Endothelial cell of hepatic sinusoid (primary cell): ENCODE results near the gene CPSF2.

ENCODE experiments used
- in situ Hi-C: cut with HindIII; loops from 2 replicates; pipeline ENCODE4 v1.10.0; 2017; ENCODE audit warnings: low sequenced_read_pairs

Gene CPSF2

DNA sequence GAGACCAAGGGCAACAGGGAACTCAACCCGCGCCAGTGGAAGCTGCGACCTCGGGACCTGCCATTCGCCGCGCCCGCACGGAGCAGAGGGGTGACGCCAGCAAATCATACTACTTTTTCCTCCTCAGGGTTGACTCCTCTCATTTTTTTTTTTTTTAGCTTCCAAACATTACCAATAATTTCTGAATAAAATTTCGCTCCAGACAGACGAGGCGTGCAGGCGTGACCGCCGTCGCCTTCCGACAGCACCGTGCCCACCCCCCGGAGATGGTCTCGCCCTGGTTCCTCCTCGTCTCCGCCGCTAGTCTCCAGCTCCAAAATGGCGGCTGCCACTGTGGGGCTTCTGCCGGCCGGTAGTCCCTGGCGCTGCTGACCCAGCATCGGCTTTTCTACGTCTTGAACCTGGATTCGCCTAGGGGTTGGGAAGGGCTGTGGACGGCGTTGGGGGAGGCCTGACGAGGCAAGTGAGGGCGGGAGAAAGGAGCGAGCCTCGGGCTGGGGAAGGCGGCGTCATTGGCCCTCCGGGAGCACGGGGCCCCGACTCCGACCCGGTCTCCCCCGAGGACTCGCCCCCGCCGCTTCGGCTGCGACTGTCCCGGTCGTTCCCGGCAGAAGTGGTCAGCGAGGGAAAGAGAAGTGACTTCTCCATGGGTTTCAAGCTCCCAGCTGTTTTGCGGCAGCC lies at the start of gene CPSF2, which contains the start of gene NDUFB1:
TSS of gene CPSF2 (plus strand) at position 300 of the 681 bp plus-strand sequence. CDS start 9,016 bp downstream, outside the sequence.
TSS of gene NDUFB1 (minus strand) at position 37 of the 681 bp plus-strand sequence. CDS start 4,069 bp downstream, outside the sequence.
- in situ Hi-C loops, result no loop called here

DNA sequence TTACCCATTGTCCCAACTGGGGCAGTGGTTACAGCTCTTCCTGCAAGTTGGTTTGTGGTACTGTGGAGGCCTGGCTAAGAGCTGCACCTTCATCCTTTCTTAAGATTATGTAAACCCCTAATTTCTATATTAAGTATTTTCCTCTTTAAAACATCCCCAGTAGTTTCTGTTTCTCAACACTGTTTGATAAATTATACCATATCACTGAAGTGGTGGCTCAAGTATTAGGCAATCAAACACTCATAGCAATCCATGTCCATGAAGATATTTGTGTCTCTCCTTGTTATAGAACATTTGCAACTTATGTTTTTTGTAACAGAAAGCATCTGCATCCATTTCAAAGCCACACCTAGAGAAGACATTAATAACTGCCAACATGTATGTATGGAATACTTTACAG lies 47.2 kb upstream of the CPSF2 start:
- in situ Hi-C loops, result no loop called here

DNA sequence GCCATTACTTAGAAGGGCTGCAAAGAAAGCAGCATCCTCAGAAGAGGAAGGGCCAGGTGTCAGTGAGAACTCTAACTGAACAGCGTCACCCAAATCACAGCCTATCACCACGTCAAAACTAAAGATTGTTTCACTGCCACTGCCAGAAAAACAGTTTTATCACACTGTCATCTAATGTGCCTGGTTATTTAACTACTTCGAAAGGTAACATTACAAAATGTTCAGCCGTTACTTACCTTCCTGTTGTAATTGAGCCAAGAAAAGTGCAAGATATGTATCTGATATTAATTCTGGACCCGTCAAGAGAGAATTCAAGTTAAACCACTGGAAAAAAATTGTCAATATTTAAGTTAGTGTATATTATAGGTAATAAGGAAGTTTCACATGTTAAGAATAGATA lies 33.3 kb upstream of the CPSF2 start:
- in situ Hi-C loops, result no loop called here

DNA sequence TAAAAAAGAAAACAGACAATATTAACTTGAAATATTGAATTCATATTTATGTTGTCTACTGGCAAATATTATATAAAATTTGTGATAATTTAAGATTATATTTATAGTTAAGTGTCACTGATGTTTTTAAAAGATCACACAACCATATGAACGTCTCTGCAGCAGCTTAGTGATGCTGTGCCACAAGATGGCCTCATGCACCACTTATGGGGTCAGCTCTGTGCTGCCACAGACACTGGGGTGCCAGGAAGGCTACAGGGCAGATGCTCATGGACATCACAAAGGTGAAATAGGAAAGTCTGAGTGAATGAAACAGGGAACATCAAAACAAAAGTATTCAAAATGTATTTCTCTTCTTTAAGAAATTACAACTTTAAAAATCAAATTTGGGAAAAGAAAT lies 28.4 kb upstream of the CPSF2 start:
- in situ Hi-C loops, result no loop called here

DNA sequence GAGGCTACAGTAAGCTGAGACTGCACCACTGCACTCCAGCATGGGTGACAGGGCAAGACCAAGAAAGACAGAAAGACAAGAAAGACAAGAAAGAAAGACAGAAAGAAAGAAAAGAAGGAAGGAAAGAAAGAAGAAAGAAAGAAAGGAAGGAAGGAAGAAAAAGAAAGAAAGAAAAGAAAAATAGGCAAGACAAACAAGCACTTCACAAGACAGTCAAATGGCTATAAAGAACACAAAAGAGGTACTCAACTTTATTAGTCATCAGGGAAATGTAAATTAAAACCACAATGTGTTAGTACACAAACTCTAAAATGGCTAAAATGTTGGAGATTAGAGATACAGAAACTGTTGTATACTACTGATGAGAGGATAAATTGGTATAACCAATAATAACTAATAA lies 22.0 kb upstream of the CPSF2 start:
- in situ Hi-C loops, result no loop called here

DNA sequence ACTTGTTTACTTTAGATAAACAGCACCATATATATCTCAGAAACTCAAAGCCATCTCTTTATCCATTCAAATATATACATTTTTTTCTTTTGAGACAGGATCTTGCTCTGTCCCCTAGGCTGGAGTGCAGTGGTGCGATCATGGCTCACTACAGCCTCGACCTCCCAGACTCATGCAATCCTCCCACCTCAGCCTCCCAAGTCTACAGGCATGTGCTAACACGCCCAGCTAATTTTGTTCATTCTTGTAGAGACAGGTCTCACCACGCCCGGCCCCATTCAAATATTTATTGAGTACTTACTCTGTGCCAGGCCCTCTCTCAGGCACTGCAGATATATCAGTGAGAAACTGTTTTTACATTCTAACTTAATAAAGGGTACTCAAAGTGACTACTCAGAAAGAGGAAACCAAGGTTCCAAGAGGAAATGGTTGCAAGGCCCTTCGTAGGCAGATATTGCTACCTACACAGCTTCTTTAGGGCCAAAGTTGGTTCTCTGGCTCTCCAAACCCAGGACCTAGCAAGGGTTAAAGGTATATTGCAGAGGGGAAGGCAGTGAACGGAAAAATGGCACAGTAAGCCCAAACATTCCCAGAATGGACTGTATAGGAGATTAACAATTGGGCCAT lies 18.3 kb upstream of the CPSF2 start:
- in situ Hi-C loops, result no loop called here

DNA sequence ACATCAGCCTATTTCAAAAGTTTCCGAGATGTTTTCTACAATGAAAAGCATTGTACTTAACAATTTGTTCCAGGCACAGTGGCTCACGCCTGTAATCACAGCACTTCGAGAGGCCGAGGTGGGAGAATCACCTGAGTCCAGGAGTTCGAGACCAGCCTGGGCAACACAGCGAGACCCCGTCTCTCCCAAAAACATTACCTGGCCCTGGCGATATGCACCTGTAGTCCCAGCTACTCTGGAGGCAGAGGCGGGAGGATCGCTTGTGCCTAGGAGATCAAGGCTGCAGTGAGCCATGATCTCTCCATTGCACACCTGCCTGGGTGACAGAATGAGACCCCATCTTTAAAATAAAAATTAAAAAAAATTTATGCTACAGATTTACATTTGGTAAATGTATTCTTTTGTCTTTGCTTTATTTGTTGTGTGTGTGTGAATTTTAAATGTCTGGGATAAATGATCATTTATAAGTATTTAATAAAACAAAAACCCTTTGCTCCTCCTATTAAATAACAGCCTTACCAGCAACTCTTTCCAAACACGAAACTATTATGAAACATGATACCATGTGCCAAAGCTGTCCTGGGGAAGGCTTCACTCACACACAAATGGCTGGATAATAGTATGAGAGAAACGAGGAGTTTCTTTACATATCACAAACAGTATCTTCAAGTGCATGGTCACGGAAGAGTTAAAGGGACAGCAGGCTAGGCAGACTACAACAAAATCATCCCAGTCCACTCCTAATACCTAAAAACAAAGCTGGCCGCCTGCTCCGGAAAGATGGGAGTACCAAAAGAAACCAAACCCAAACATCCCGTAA lies 16.5 kb upstream of the CPSF2 start:
- in situ Hi-C loops, result no loop called here

DNA sequence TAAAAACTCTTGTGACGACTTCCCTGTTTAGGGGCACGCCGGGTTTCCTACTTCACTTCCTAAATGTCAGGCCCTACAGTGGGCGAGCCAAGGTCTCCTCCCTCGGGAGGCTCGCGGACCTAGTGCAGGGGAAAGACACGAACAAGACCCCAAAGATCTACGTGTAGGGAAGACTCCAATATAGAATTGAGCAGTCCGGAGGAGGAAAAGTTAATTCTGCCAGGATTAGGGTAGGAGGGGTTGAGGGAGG lies 16.0 kb upstream of the CPSF2 start:
- in situ Hi-C loops, result no loop called here

DNA sequence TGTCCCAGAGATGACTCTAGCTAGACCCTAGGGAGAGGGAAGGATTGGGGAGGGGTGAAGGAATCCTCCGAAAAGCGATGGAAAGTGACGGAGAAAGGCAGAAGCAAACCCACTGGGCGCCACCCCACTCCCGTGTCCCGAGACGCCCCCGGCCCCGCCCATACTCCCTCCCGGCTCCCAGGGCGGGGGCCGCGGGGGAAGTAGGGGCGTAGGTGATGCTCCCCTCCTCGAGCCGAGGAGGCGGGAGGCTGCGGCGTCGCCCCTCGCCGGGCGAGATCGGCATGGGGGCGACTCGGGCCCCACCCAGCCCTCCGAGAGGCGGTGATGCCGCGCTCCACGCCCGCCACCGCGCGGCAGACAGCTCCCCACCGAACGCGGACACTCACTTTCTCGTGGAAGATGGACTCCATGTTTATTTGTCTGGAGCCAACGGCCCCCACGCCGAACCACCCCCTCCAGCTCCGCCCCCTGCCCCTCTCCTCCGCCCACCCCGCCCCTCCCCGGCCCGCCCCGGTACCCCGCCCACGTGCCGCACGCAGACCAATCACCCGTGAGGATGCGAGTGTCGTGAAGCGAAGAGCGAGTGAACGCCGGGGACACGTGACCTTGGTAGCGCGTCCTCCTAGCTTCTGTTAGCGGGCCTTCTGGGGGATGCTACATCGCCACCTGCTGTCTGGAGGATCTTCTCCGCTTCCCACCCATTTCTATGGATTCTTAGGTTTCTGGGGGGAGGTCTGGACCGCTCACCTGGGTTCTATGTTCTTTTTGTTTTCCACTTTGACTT lies 15.4 kb upstream of the CPSF2 start, which contains the start of gene ATXN3:
TSS of gene ATXN3 (minus strand) at position 440 of the 784 bp plus-strand sequence. CDS start at position 410, 30 bp downstream.
- in situ Hi-C loops, result no loop called here

DNA sequence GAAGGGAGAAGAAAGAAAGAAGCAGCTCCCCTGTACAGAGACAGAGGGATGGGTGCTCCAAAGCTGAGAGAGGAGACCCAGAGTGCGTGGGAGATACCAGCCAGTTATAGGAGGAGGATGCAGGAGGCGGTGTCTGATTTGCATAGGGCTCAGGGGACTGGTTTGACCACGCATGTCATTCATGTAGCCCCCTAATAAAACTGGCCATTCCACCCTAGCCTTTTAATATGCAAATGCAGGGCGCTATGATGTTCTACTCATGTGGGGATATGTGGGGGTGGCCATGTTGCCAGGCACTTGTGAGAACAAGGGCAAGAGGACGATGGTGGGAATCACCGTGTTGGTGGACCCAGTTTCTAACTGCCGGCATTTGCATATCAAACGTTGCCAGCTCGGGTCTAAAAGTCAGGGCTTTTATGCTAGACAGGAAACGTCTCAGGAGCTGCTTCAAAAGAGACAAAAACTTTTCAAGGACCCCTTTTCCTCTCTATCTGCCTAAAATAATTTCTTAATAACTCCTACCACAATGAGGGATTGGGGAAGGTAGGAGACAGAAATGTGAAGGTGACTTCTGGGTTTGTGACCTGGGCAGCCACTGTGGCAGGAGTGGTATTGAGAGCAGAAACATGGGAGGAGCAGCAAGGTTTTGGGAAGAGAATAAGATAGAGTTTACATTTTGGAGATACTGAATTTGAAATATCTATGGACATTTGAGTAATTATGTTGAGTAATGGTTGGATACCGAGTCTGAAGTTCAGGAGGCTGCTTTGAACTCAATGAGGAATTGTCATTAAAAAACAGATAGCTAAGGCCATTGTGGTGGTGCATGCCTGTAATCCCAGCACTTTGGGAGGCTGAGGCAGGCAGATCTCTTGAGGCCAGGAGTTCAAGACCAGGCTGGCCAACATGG lies 13.2 kb upstream of the CPSF2 start:
- in situ Hi-C loops, result no loop called here

DNA sequence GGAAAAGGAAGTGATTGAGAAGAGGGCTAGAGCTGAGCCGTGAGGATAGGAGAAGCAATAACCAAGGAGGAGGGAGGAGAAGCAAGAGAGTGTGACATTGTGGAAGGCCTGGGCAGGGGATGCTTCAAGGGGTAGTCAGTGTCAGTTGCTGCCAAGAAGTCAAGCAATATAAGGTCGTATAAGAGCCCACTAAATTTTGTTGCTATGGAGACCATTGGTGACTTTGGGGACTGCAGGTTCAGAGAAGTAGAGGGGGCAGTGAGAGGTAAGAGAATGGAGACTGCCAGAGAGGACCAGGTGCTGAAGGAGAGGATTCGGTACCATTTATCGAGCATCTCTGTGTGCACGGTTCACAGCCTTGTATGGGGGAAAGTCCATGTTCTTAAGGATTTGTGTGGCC lies 12.3 kb upstream of the CPSF2 start:
- in situ Hi-C loops, result no loop called here

DNA sequence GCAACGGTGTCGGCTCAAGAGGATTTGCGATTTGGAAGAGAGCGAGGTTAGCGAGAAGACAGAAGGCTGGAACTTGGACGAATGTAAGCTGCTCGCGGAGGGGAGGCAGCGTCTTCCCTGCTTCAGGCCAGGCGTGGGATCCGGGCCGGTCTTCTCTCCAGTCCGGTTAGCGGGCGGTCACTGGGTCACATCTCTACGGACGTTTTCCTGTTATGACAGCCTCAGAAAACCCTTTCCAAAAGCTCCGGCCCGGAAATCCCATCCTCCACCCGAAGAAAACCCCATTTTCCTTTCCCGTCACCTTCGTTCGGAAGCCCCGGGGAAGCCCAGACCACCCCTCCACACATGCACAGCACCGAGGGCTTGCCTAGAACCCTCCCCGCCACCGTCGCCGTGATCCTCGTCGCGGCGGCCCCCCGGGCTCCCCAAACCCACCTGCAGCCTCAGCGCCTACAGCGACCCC lies 531 bp upstream of the CPSF2 start:
- in situ Hi-C loops, result no loop called here

DNA sequence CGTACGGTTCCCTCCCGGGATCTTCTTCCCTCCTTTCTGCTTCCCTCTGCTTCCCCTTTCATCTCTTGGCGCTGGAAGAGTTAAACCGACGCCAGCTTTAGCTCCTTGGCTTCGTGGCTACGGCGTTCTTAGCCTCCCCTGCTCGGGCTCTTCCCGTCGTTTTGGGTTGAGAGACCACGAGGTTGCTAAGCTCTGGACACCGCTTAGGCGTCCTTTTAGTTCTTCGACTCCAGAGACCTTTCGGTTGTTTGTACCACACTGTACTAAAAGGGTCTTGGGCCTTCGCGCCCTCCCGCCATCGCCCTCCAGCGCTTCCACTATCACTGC lies 545 bp downstream of the CPSF2 start:
- in situ Hi-C loops, result no loop called here

DNA sequence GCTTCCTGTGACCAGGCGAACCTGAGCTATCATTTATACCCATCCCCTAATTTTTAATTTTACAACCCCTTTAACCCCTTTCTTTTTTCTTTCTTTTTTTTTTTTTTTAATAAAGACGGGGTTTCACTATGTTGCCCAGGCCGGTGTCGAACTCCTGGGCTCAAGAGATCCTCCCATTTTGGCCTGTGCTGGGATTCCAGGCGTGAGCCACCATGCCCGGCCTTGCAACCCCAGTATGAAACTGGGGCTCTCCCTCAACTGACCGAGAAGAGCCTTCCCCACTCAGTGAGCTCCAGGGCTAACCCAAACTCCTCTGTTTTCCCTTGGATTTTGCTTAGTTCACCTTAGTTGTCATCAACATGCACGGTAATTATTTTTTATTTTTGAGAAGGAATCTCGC lies 992 bp downstream of the CPSF2 start:
- in situ Hi-C loops, result no loop called here

DNA sequence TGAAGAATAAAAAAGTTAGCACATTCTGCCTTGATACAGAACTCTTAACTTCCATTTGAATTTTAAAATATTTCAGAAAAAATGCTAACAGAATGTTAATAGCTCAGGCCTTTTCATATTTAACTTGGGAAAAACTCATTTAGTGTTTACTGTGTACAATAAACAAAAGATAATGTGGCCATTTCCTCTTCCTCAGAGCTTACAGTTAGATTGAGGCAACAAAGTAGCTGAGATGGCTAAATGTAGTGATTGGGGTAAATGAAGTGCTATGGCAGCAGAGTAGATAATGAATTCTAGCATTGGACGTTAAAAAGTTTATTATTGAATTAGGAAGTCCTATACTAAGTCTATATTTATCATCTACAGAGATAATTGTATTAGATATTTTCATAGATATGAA lies 12.7 kb downstream of the CPSF2 start:
- in situ Hi-C loops, result no loop called here

DNA sequence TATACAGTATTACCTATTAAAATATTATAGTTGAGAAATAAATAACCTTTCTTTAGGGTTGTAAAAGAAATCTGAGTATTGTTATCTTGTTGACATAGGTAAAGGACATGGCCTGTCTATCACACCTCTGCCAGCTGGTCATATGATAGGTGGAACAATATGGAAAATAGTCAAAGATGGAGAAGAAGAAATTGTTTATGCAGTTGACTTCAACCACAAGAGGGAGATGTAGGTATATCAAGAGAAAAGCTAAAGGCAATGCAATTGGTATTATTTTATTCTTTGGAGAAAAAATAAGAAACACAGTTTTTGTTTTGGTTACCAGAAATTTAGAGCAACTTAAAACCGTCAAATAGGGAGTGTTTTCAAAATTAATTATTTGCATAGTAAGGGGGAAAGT lies 13.5 kb downstream of the CPSF2 start:
- in situ Hi-C loops, result no loop called here

DNA sequence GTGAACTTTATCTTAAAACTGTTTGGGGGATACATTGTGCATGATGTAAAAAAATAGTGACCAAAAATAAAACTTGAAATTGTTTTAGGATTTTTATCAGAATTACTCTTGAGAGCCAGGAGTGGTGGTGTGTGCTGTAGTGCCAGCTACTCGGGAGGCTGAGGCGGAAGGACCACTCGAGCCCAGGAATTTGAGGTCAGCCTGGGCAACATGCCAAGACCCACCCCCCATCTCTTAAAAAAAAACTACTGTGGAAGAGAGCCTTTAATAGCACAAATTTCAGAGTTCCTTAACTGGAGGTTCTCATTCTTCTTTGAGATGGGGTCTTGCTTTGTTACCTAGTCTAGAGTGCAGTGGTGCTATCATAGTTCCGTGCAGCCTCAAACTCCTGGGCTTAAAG lies 21.5 kb downstream of the CPSF2 start:
- in situ Hi-C loops, result no loop called here

DNA sequence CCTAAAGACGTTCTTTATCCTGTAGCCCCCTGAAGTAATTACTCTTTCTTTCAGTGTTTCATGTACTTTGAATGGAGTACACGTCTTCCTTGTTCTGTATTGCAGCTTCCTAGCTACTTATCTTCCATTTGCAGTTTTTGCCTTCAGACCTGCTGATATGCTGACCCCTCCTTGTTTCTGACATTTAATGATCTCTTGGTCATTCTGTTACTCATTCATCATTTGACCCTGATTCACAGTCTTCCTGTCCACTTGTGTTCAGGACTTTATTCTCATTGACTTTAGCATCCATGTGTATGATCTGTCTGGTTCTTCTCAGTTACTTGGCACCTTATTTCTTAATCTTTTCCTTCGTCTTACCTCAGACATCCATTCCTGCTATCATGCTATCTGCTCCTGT lies 22.2 kb downstream of the CPSF2 start:
- in situ Hi-C loops, result no loop called here

DNA sequence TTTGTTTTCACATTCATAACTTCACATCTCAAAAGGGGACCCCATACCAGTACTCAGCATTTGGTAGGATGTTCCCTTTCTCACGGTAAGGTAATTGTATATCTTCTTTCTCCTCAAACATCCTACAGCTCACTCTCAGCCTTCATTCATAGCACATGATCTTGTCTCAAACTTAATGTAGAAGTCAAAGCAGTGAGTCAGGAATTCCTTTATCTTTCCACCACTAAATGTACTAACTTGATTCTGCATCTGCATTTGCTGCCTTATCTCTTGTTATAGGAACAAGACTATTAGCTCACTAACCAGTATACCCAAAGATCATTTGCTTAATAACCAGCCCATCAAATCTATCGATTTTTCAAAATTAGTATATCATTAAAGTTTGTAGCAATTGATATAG lies 22.9 kb downstream of the CPSF2 start:
- in situ Hi-C loops, result no loop called here

DNA sequence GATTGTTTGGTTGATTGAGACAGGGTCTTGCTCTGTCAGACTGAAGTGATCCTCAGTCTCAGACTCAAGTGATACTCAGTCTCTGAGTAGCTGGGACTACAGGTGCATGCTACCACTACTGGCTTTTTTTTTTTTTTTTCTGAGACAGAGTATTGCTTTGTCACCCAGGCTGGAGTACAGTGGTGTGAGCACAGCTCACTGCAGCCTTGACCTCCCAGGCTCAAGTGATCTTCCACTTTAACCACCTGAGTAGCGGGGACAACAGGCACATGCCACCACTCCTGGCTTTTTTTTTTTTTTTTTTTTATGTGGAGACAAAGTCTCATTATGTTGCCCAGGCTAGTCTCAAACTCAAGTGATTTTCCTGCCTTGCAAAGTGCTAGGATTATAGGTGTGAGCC lies 31.8 kb downstream of the CPSF2 start:
- in situ Hi-C loops, result no loop called here
